ENCODE data around the gene TNFAIP3. TPM values are rescaled to one million over a fixed set of nuclear protein-coding genes. Genes with fewer than 3 reads are reported as not detected.
"Not testable (repeated sequence)": the region's sequence is repeated elsewhere in the genome, so short reads cannot be mapped to it uniquely, and the experiment has no call there.

TNFAIP3 gene
- total and polyA plus RNA-seq, 2 donors, result 29.5 to 85.8 TPM

GRCh38 chr6:137882225-137882961 is 15.3 kb downstream of the TNFAIP3 start:
- peaks cover 55 to 61% of the 10 kb centered on the region in 2 donors for H3K36me3 ChIP-seq (ENCODE audit: control insufficient read depth in 2 of 2, insufficient read depth in 2 of 2, low read length in 1 of 2)
- no peaks in the 10 kb centered on the region for H3K27me3 ChIP-seq (ENCODE audit: control insufficient read depth in 2 of 2, insufficient read depth in 1 of 2, low read length in 1 of 2)
- H3K4me1 ChIP-seq (ENCODE audit: control insufficient read depth in 2 of 2, insufficient read depth in 2 of 2, low read length in 2 of 2), result peaks cover 14 to 53% of the 10 kb centered on the region in 2 donors
- no peaks in the 10 kb centered on the region for H3K9me3 ChIP-seq (ENCODE audit: control insufficient read depth in 2 of 2, insufficient read depth in 1 of 2, low read length in 1 of 2)
- peak overlapping the region; percentile 69 to 87 for H3K27ac ChIP-seq (ENCODE audit: low read depth in 1 of 2, low read length in 1 of 2)
- DNase-seq (ENCODE audit: low read depth in 6 of 9, low spot score in 9 of 9), result no peak
- 92% methylated on average over 2 of the region's 2 CpGs for WGBS
- no peak overlapping the region for H3K4me3 ChIP-seq (ENCODE audit: low read length in 2 of 2)

- Histone ChIP-seq H3K27me3 (ENCODE audit: control insufficient read depth in 2 of 2, insufficient read depth in 1 of 2, low read length in 1 of 2) (no peaks in the 10 kb centered on the region), H3K9me3 (ENCODE audit: control insufficient read depth in 2 of 2, insufficient read depth in 1 of 2, low read length in 1 of 2) (no peaks in the 10 kb centered on the region), H3K4me1 (ENCODE audit: control insufficient read depth in 2 of 2, insufficient read depth in 2 of 2, low read length in 2 of 2) (peaks cover 14 to 47% of the 10 kb centered on the region in 2 donors), H3K36me3 (ENCODE audit: control insufficient read depth in 2 of 2, insufficient read depth in 2 of 2, low read length in 1 of 2) (peaks cover 43 to 49% of the 10 kb centered on the region in 2 donors), H3K27ac (ENCODE audit: low read depth in 1 of 2, low read length in 1 of 2) (peak overlapping the region; percentile 78 to 87), H3K4me3 (ENCODE audit: low read length in 2 of 2) (no peak overlapping the region)
- WGBS, result 71% methylated on average over 7 of the region's 7 CpGs
- DNase-seq (ENCODE audit: low read depth in 6 of 9, low spot score in 9 of 9), result no peak
Observed at GRCh38 chr6:137883400-137884148, 16.5 kb downstream of the TNFAIP3 start.

GRCh38 chr6:137884149-137884909 is 17.3 kb downstream of the TNFAIP3 start:
- Histone ChIP-seq H3K9me3 (ENCODE audit: control insufficient read depth in 2 of 2, insufficient read depth in 1 of 2, low read length in 1 of 2) (no peaks in the 10 kb centered on the region), H3K36me3 (ENCODE audit: control insufficient read depth in 2 of 2, insufficient read depth in 2 of 2, low read length in 1 of 2) (peaks cover 36 to 41% of the 10 kb centered on the region in 2 donors), H3K27ac (ENCODE audit: low read depth in 1 of 2, low read length in 1 of 2) (peak overlapping the region in 1 of 2 donors; percentile 87), H3K4me3 (ENCODE audit: low read length in 2 of 2) (no peak overlapping the region), H3K27me3 (ENCODE audit: control insufficient read depth in 2 of 2, insufficient read depth in 1 of 2, low read length in 1 of 2) (no peaks in the 10 kb centered on the region), H3K4me1 (ENCODE audit: control insufficient read depth in 2 of 2, insufficient read depth in 2 of 2, low read length in 2 of 2) (peaks cover 13 to 39% of the 10 kb centered on the region in 2 donors)
- DNase-seq (ENCODE audit: low read depth in 6 of 9, low spot score in 9 of 9), result no peak
- 98% methylated on average over 5 of the region's 5 CpGs for WGBS

- not testable (repeated sequence) for H3K27ac ChIP-seq (ENCODE audit: low read depth in 1 of 2, low read length in 1 of 2); H3K9me3 ChIP-seq (ENCODE audit: control insufficient read depth in 2 of 2, insufficient read depth in 1 of 2, low read length in 1 of 2); H3K27me3 ChIP-seq (ENCODE audit: control insufficient read depth in 2 of 2, insufficient read depth in 1 of 2, low read length in 1 of 2); H3K4me3 ChIP-seq (ENCODE audit: low read length in 2 of 2); DNase-seq (ENCODE audit: low read depth in 6 of 9, low spot score in 9 of 9)
- Histone ChIP-seq H3K36me3 (ENCODE audit: control insufficient read depth in 2 of 2, insufficient read depth in 2 of 2, low read length in 1 of 2) (peaks cover 33 to 36% of the 10 kb centered on the region in 2 donors), H3K4me1 (ENCODE audit: control insufficient read depth in 2 of 2, insufficient read depth in 2 of 2, low read length in 2 of 2) (peaks cover 10 to 34% of the 10 kb centered on the region in 2 donors)
Observed at GRCh38 chr6:137884910-137885229, 17.8 kb downstream of the TNFAIP3 start.

- H3K27ac ChIP-seq (ENCODE audit: low read depth in 1 of 2, low read length in 1 of 2); H3K4me3 ChIP-seq (ENCODE audit: low read length in 2 of 2); DNase-seq (ENCODE audit: low read depth in 6 of 9, low spot score in 9 of 9); H3K9me3 ChIP-seq (ENCODE audit: control insufficient read depth in 2 of 2, insufficient read depth in 1 of 2, low read length in 1 of 2); H3K27me3 ChIP-seq (ENCODE audit: control insufficient read depth in 2 of 2, insufficient read depth in 1 of 2, low read length in 1 of 2): not testable (repeated sequence)
- whole genome bisulfite sequencing, result 99% methylated on average over 3 of the region's 3 CpGs
- Histone ChIP-seq H3K36me3 (ENCODE audit: control insufficient read depth in 2 of 2, insufficient read depth in 2 of 2, low read length in 1 of 2) (peaks cover 19 to 22% of the 10 kb centered on the region in 2 donors), H3K4me1 (ENCODE audit: control insufficient read depth in 2 of 2, insufficient read depth in 2 of 2, low read length in 2 of 2) (peaks cover 6 to 23% of the 10 kb centered on the region in 2 donors)
Observed at GRCh38 chr6:137886226-137886625, 19.2 kb downstream of the TNFAIP3 start.

GRCh38 chr6:137890983-137891537 is 24.0 kb downstream of the TNFAIP3 start:
- H3K9me3 ChIP-seq (ENCODE audit: control insufficient read depth in 2 of 2, insufficient read depth in 1 of 2, low read length in 1 of 2), result peaks cover 0 to 10% of the 10 kb centered on the region in 2 donors
- no peaks in the 10 kb centered on the region for H3K36me3 ChIP-seq (ENCODE audit: control insufficient read depth in 2 of 2, insufficient read depth in 2 of 2, low read length in 1 of 2)
- H3K4me3 ChIP-seq (ENCODE audit: low read length in 2 of 2), result no peak overlapping the region
- peaks cover 0 to 2% of the 10 kb centered on the region in 2 donors for H3K4me1 ChIP-seq (ENCODE audit: control insufficient read depth in 2 of 2, insufficient read depth in 2 of 2, low read length in 2 of 2)
- no peak for DNase-seq (ENCODE audit: low read depth in 6 of 9, low spot score in 9 of 9)
- 92% methylated on average over 2 of the region's 2 CpGs for WGBS
- no peaks in the 10 kb centered on the region for H3K27me3 ChIP-seq (ENCODE audit: control insufficient read depth in 2 of 2, insufficient read depth in 1 of 2, low read length in 1 of 2)
- H3K27ac ChIP-seq (ENCODE audit: low read depth in 1 of 2, low read length in 1 of 2), result no peak overlapping the region

GRCh38 chr6:137892271-137892708 is 25.2 kb downstream of the TNFAIP3 start:
- no peaks in the 10 kb centered on the region for H3K27me3 ChIP-seq (ENCODE audit: control insufficient read depth in 2 of 2, insufficient read depth in 1 of 2, low read length in 1 of 2)
- H3K36me3 ChIP-seq (ENCODE audit: control insufficient read depth in 2 of 2, insufficient read depth in 2 of 2, low read length in 1 of 2), result no peaks in the 10 kb centered on the region
- WGBS, result 99% methylated on average over 3 of the region's 3 CpGs
- no peak overlapping the region for H3K27ac ChIP-seq (ENCODE audit: low read depth in 1 of 2, low read length in 1 of 2)
- no peak for DNase-seq (ENCODE audit: low read depth in 6 of 9, low spot score in 9 of 9)
- peaks cover 0 to 10% of the 10 kb centered on the region in 2 donors for H3K9me3 ChIP-seq (ENCODE audit: control insufficient read depth in 2 of 2, insufficient read depth in 1 of 2, low read length in 1 of 2)
- H3K4me1 ChIP-seq (ENCODE audit: control insufficient read depth in 2 of 2, insufficient read depth in 2 of 2, low read length in 2 of 2), result peaks cover 0 to 2% of the 10 kb centered on the region in 2 donors
- no peak overlapping the region for H3K4me3 ChIP-seq (ENCODE audit: low read length in 2 of 2)

- no peak overlapping the region for H3K27ac ChIP-seq (ENCODE audit: low read depth in 1 of 2, low read length in 1 of 2)
- H3K4me1 ChIP-seq (ENCODE audit: control insufficient read depth in 2 of 2, insufficient read depth in 2 of 2, low read length in 2 of 2), result peaks cover 0 to 2% of the 10 kb centered on the region in 2 donors
- H3K27me3 ChIP-seq (ENCODE audit: control insufficient read depth in 2 of 2, insufficient read depth in 1 of 2, low read length in 1 of 2), result no peaks in the 10 kb centered on the region
- peaks cover 0 to 10% of the 10 kb centered on the region in 2 donors for H3K9me3 ChIP-seq (ENCODE audit: control insufficient read depth in 2 of 2, insufficient read depth in 1 of 2, low read length in 1 of 2)
- H3K4me3 ChIP-seq (ENCODE audit: low read length in 2 of 2), result no peak overlapping the region
- DNase-seq (ENCODE audit: low read depth in 6 of 9, low spot score in 9 of 9), result no peak
- 96% methylated on average over 3 of the region's 3 CpGs for WGBS
- H3K36me3 ChIP-seq (ENCODE audit: control insufficient read depth in 2 of 2, insufficient read depth in 2 of 2, low read length in 1 of 2), result no peaks in the 10 kb centered on the region
Observed at GRCh38 chr6:137893181-137893580, 26.1 kb downstream of the TNFAIP3 start.

All from thymus (tissue), 11 donors.